Hippocampal formation (tissue), 2 donors: ENCODE measurements around the gene KIRREL3.

Experiments
- DNase-seq, 2 donors: peaks; one replicate each; lab custom pipeline; 2025; lab: John Stamatoyannopoulos, UW

The KIRREL3 gene

GRCh38 chr11:126578426-126578825 lies 422.1 kb downstream of the KIRREL3 start:
- DNase-seq: no peak

- no peak for DNase-seq
Observed at GRCh38 chr11:126578021-126578420, 422.5 kb downstream of the KIRREL3 start.

GRCh38 chr11:126575849-126576248 lies 424.7 kb downstream of the KIRREL3 start:
- no peak for DNase-seq

GRCh38 chr11:126573325-126573978 lies 427.1 kb downstream of the KIRREL3 start:
- DNase-seq: no peak

GRCh38 chr11:126570489-126570888 lies 430.1 kb downstream of the KIRREL3 start:
- no peak for DNase-seq

GRCh38 chr11:126567419-126567818 lies 433.2 kb downstream of the KIRREL3 start:
- DNase-seq: no peak

- DNase-seq: no peak
Observed at GRCh38 chr11:126564566-126564965, 436.0 kb downstream of the KIRREL3 start.

GRCh38 chr11:126561327-126561893 lies 439.2 kb downstream of the KIRREL3 start:
- DNase-seq: peak in 1 of 2 donors; percentile 7

GRCh38 chr11:126560221-126560620 lies 440.3 kb downstream of the KIRREL3 start:
- no peak for DNase-seq

- peak in 1 of 2 donors; percentile 7 for DNase-seq
Observed at GRCh38 chr11:126548581-126549550, 451.7 kb downstream of the KIRREL3 start.

GRCh38 chr11:126547691-126548090 lies 452.9 kb downstream of the KIRREL3 start:
- DNase-seq: no peak

GRCh38 chr11:126547161-126547560 lies 453.4 kb downstream of the KIRREL3 start:
- DNase-seq: no peak

GRCh38 chr11:126546694-126547093 lies 453.9 kb downstream of the KIRREL3 start:
- no peak for DNase-seq

- no peak for DNase-seq
Observed at GRCh38 chr11:126546191-126546590, 454.4 kb downstream of the KIRREL3 start.

GRCh38 chr11:126545057-126545555 lies 455.5 kb downstream of the KIRREL3 start:
- DNase-seq: no peak

GRCh38 chr11:126544108-126545056 lies 456.2 kb downstream of the KIRREL3 start:
- DNase-seq: peak; percentile 37 to 44

- no peak for DNase-seq
Observed at GRCh38 chr11:126543691-126544090, 456.9 kb downstream of the KIRREL3 start.

- no peak for DNase-seq
Observed at GRCh38 chr11:126542334-126543015, 458.1 kb downstream of the KIRREL3 start.

GRCh38 chr11:126538071-126538470 lies 462.5 kb downstream of the KIRREL3 start:
- DNase-seq: no peak

- no peak for DNase-seq
Observed at GRCh38 chr11:126537492-126537891, 463.1 kb downstream of the KIRREL3 start.
